AML-193 (cell line): ENCODE measurements around the gene MAGED1.
"Not testable (repeated sequence)": the region's sequence is repeated elsewhere in the genome, so short reads cannot be mapped to it uniquely, and the experiment has no call there.

Source experiments
- DNase-seq, 2 experiments: peaks; one replicate each; lab custom pipeline; 2025; lab: John Stamatoyannopoulos, UW

Gene MAGED1

DNA sequence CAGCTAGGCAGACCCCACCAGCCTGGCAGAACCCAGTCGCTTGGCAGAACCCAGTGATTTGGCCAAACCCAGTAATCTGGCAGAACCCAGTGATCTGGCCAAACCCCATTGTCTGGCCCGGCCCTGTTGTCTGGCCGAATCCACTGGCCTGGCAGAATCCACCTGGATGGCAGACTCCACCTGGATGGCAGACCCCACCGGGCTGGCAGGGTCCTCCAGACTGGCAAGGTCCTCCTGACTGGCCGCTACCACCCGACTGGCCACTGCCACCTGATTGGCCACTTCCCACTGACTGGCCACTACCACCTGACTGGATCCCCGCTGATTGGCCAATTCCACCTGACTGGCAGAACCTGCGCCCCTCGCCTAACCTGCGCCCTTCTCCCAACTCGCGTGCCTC, 3.2 kb downstream of the MAGED1 start:
- DNase-seq: no peak

DNA sequence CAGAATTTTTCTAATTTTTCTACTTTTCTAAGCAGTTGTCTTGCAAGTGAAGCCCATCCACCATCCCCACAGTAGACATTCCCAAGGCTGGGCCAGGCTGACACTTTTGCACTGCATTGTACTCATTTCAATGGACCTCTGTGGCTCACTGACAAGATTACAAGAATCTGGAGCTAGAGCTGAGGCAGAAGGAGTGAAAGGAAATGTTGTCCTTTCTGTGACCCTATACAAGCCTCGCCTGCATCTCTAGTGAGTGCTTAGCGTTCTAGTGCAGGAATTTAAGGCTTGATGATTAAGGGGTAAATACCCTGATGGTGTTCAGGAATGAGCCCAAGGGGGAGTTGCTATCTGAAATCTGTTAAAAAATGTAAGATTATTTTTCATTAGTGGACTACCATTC, 6.3 kb downstream of the MAGED1 start:
- DNase-seq: no peak

DNA sequence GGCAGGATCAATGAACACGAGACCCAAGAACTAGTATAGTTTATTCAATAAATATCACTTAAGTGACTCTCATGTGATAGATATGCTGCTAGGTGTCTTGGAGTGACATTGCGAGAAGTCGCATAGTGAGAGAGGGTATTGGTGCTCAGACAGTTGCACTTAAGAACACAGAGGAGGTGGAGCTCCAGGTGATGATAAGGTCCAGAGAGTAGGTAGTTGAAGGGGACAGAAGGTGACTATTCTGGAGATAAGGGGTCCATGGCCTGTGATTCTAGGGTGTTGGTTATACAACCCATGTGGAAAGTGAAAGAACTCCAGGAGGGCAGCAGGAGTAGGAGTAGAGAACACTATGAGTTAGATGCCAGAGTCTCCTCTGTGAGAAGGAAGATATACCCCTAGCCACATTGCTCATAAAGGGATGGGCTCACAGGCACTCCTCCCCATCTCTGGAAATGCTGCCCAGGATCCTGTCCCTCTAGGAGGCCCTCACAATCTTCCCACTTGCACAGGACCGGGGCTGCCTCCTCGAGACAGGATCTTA, 9.2 kb downstream of the MAGED1 start:
- DNase-seq: no peak

DNA sequence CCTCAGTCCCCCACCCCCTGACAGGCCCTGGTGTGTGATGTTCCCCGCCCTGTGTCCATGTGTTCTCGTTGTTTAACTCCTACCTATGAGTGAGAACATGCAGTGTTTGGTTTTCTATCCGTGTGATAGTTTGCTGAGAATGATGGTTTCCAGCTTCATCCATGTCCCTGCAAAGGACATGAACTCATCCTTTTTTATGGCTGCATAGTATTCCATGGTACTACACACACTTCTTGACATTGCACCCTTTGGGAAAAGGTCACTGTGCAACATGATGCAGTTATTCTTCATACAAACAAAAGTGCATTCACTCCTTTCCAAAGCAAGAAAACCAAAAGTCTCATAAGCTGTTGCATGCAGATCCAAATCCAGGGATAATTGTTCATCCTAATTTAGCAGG, 11.7 kb downstream of the MAGED1 start:
- not testable (repeated sequence) for DNase-seq

DNA sequence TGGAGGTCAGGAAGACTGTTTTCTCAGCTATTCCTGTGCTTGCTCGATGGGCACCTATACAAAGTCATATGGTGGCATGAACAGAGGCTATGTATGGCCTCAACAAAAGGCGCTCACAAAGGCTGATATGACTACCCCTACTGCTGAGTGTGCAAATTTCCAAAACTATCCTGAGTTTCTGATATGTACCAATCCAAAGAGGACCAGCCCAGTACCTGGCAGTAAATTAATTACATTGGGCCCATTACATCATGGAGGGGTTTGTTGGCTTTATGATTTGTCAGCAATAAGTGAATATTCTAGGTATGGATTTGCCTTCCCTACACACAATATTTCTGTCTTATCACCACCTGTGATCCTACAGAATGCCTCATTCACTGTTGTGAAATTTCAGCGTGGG, 12.3 kb downstream of the MAGED1 start:
- no peak for DNase-seq

DNA sequence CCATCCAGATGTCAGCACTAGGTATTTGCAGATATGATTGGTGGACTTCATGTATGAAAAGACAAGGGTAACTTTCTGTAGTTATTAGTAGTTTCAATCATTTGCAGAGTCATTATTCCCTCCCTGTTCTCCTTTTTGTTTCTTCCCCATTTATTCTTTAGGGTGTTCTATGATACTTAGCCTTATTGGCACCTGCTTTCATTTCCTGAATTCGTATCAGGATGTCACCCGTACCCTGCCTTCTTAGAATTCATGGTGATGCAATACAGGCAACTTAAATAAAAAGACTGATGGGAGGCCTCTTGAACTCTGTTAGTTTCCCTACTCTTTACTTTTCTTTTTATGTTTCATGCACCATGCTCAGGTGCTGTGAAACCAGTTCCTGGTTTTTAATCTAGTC, 24.2 kb downstream of the MAGED1 start:
- peak in 1 of 2 experiments; percentile 16 for DNase-seq

DNA sequence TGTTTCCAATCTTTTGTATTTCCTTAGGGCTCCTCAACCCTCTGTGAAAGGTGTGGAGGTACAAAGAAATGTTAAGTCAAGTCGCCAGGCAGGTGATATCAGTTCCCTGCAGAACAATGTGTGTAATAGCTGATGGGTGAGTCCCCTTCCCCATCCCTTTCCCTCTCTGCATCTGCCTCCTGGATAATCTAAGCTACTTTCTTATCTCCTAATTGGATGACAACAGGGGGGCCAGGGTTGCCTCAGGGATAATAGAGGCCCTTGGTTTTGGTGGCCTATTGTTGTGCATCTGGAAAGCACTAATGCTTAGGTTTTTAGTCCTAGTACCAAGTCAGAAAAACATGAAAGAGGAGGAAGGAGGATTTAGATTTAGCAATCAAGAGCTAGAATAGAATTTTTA, 29.1 kb downstream of the MAGED1 start:
- no peak for DNase-seq

DNA sequence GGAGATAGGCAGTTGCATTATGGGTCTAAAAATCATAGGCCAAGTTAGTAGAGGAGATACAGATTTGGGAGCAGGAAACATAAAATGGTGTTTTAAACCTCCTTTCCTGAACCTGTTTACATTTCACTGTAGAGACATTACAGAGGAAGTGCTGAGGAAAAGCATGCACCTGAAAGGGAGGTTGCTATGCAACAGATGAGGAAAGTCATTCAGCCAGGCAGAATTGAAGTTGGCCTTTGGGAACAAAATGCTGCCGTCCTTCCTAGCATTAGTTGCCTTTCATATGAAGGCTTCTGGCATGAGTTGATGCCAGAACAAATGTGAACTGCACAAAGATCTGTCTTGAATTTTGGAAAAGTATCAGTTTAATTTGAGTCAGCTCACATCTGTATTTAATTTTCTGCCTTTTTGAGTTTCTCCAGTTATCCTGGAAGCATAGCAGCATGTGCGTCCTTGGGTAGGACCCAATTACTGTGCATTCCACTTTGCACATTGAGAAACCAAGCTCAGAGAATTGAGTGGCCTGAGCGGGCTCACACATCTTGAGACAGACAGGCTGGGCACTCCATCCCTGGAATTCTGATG, 38.2 kb downstream of the MAGED1 start:
- no peak for DNase-seq
